Measurements from ENCODE around the gene HIVEP3. TPM values are rescaled to one million over a fixed set of nuclear protein-coding genes. Genes with fewer than 3 reads are reported as not detected.

HIVEP3 gene
- total RNA-seq, 1 donor, result 1.8 TPM

DNA sequence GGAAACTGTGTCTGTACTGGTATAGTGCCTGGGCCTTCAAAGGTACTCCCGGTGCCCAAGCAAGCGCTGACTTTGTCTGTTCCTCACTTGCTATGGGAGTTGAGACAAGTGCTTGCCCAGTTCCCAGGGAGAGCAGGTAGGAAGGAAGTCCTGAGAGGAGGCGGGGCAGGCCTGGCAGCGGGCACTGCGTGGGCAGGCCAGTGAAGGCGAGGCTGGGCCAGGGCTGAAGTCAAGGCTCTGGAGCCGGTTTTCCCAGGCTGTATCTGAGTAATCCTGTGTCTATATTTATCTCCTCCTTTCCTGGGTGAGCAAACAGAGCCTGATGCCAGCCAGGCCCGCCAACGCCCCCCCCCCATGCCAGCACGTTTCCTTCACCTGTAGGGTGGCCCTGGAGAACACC, 418.3 kb downstream of the HIVEP3 start:
- Histone ChIP-seq H4K20me1 (ENCODE audit: insufficient read depth, low read length) (no peaks in the 10 kb centered on the region), H3K4me3 (ENCODE audit: insufficient read depth, low read length) (no peak overlapping the region), H2AFZ (ENCODE audit: low read length) (no peak overlapping the region), H3K4me2 (ENCODE audit: insufficient read depth, low read length) (no peak overlapping the region), H3K79me2 (ENCODE audit: insufficient read depth, low read length) (no peaks in the 10 kb centered on the region), H3K27me3 (ENCODE audit: insufficient read depth, low read length) (peaks cover 2% of the 10 kb centered on the region), H3K27ac (ENCODE audit: low read depth, low read length) (no peak overlapping the region), H3K9me3 (ENCODE audit: low read depth, low read length) (no peaks in the 10 kb centered on the region), H3K36me3 (ENCODE audit: insufficient read depth, low read length) (no peaks in the 10 kb centered on the region), H3K4me1 (ENCODE audit: insufficient read depth, low read length) (peaks cover 22% of the 10 kb centered on the region)
- TF ChIP-seq, protein P1, sequence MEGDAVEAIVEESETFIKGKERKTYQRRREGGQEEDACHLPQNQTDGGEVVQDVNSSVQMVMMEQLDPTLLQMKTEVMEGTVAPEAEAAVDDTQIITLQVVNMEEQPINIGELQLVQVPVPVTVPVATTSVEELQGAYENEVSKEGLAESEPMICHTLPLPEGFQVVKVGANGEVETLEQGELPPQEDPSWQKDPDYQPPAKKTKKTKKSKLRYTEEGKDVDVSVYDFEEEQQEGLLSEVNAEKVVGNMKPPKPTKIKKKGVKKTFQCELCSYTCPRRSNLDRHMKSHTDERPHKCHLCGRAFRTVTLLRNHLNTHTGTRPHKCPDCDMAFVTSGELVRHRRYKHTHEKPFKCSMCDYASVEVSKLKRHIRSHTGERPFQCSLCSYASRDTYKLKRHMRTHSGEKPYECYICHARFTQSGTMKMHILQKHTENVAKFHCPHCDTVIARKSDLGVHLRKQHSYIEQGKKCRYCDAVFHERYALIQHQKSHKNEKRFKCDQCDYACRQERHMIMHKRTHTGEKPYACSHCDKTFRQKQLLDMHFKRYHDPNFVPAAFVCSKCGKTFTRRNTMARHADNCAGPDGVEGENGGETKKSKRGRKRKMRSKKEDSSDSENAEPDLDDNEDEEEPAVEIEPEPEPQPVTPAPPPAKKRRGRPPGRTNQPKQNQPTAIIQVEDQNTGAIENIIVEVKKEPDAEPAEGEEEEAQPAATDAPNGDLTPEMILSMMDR (IDR thresholded peaks at IDR 0.05; ENCODE audit: extremely low read depth, low read depth, low read length), result no peak
- peak; percentile 99 for DNase-seq (ENCODE audit: insufficient read length, low spot score, missing footprints)

DNA sequence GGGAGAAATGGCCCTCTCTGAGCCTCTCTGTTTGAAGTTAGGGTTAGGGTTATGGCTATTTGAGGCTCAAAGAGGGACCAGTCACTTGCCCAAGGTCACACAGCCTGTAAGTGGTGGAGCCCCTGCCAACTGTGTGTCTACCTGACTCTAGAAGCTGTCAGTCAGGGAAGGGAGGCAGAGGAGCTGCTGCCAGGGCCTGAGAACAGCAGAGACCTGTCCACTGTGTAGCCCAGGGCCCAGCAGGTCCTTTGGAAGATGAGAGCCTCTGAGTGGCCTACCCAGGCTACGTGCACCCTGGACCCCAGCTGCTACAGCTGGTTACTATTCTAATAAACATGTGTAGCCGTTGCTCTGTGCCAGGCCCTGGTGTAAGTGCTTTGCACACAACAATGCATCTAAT, 419.1 kb downstream of the HIVEP3 start:
- Histone ChIP-seq H2AFZ (ENCODE audit: low read length) (no peak overlapping the region), H3K4me3 (ENCODE audit: insufficient read depth, low read length) (no peak overlapping the region), H3K27me3 (ENCODE audit: insufficient read depth, low read length) (no peaks in the 10 kb centered on the region), H3K4me2 (ENCODE audit: insufficient read depth, low read length) (no peak overlapping the region), H3K36me3 (ENCODE audit: insufficient read depth, low read length) (no peaks in the 10 kb centered on the region), H3K9me3 (ENCODE audit: low read depth, low read length) (no peaks in the 10 kb centered on the region), H3K27ac (ENCODE audit: low read depth, low read length) (no peak overlapping the region), H4K20me1 (ENCODE audit: insufficient read depth, low read length) (no peaks in the 10 kb centered on the region), H3K79me2 (ENCODE audit: insufficient read depth, low read length) (no peaks in the 10 kb centered on the region), H3K4me1 (ENCODE audit: insufficient read depth, low read length) (peaks cover 22% of the 10 kb centered on the region)
- TF ChIP-seq, protein P1 (IDR thresholded peaks at IDR 0.05; ENCODE audit: extremely low read depth, low read depth, low read length), result no peak
- no peak for DNase-seq (ENCODE audit: insufficient read length, low spot score, missing footprints)

DNA sequence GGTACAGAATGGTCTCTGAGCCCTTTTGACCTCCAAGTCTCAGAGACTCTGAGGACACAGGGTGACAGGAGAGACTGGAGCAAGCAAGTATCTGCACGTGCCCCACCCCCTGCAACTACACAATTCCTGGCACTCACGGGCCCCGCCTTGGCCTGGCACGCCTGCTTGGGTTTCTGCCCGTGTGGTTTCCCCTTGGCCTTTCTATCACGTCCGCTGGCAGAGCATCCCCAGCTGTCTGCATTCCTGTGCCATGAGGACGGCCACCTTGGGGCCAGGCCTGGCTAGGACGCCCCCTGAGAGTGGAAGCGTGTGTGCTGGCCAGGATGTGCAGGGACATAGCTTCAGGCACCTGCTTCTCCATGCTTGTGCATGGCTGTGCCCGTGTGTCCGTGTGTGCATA, 419.9 kb downstream of the HIVEP3 start:
- no peaks in the 10 kb centered on the region for H4K20me1 ChIP-seq (ENCODE audit: insufficient read depth, low read length)
- H3K4me1 ChIP-seq (ENCODE audit: insufficient read depth, low read length), result peaks cover 22% of the 10 kb centered on the region
- no peak overlapping the region for H3K4me2 ChIP-seq (ENCODE audit: insufficient read depth, low read length)
- no peaks in the 10 kb centered on the region for H3K79me2 ChIP-seq (ENCODE audit: insufficient read depth, low read length)
- H2AFZ ChIP-seq (ENCODE audit: low read length), result no peak overlapping the region
- DNase-seq (ENCODE audit: insufficient read length, low spot score, missing footprints), result peak; percentile 93
- no peaks in the 10 kb centered on the region for H3K36me3 ChIP-seq (ENCODE audit: insufficient read depth, low read length)
- no peak overlapping the region for H3K4me3 ChIP-seq (ENCODE audit: insufficient read depth, low read length)
- no peaks in the 10 kb centered on the region for H3K9me3 ChIP-seq (ENCODE audit: low read depth, low read length)
- TF ChIP-seq, protein P1 (IDR thresholded peaks at IDR 0.05; ENCODE audit: extremely low read depth, low read depth, low read length), result no peak
- no peak overlapping the region for H3K27ac ChIP-seq (ENCODE audit: low read depth, low read length)
- no peaks in the 10 kb centered on the region for H3K27me3 ChIP-seq (ENCODE audit: insufficient read depth, low read length)

DNA sequence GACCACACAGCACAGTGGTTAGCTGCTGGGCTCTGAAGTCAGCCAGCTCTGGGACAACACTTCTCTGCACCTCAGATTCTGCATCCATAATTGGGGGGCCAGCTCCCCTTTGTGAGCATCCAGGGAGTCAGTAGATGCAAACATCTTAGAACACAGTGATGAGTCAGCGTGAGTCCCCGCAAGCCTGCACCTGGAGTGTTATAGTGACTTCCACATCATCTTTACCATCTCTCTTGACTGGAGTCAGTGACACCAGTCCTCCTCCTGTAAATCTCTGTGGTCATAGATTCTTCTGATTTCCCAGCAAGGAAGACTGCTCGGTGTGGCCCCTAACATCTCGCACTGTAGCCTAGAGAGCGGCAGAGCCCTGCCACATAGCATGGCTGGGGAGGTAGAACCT, 420.3 kb downstream of the HIVEP3 start:
- H3K4me1 ChIP-seq (ENCODE audit: insufficient read depth, low read length), result peaks cover 22% of the 10 kb centered on the region
- no peak overlapping the region for H2AFZ ChIP-seq (ENCODE audit: low read length)
- no peak overlapping the region for H3K4me3 ChIP-seq (ENCODE audit: insufficient read depth, low read length)
- H3K36me3 ChIP-seq (ENCODE audit: insufficient read depth, low read length), result no peaks in the 10 kb centered on the region
- DNase-seq (ENCODE audit: insufficient read length, low spot score, missing footprints), result no peak
- H3K4me2 ChIP-seq (ENCODE audit: insufficient read depth, low read length), result no peak overlapping the region
- TF ChIP-seq, protein P1 (IDR thresholded peaks at IDR 0.05; ENCODE audit: extremely low read depth, low read depth, low read length), result no peak
- H3K9me3 ChIP-seq (ENCODE audit: low read depth, low read length), result no peaks in the 10 kb centered on the region
- no peaks in the 10 kb centered on the region for H3K27me3 ChIP-seq (ENCODE audit: insufficient read depth, low read length)
- H3K27ac ChIP-seq (ENCODE audit: low read depth, low read length), result no peak overlapping the region
- H3K79me2 ChIP-seq (ENCODE audit: insufficient read depth, low read length), result no peaks in the 10 kb centered on the region
- no peaks in the 10 kb centered on the region for H4K20me1 ChIP-seq (ENCODE audit: insufficient read depth, low read length)

Measured in osteoblast (primary cell).